PC-9 (cell line): ENCODE data around the gene CPA4. TPM values are rescaled to one million over a fixed set of nuclear protein-coding genes. Genes with fewer than 3 reads are reported as not detected.

Source experiments
- BruUV-seq: library from RNA; stranded (reverse); fragments of 400-500 nt; replicated peaks from 2 replicates; lab custom pipeline; 2021; lab: Mats Ljungman, UMichigan
- CTCF ChIA-PET: fragments of 300-600 bp; sonication (Branson Sonifier 250); formaldehyde crosslinking; loops from one replicate; lab custom pipeline; 2022; ENCODE audit warnings: antibody characterized with exemption; lab: Charles Lee
- POLR2A ChIA-PET: fragments of 300-600 bp; sonication (Branson Sonifier 250); formaldehyde crosslinking; loops from one replicate; lab custom pipeline; 2022; ENCODE audit warnings: antibody characterized with exemption; ENCODE audit not compliant: unreplicated experiment; lab: Charles Lee
- DNase-seq, 2 experiments: peaks; one replicate each; pipeline versions ENCODE4 v3.0.0 to v3.0.0-alpha.2; 2015 to 2022; ENCODE audit warnings: mixed read lengths in 1 of 2
- H2AFZ ChIP-seq: fragments of 200-600 bp; sonication (generic); 2 replicates; pipeline ENCODE4 v1.8.1; 2017; ENCODE audit warnings: antibody characterized with exemption
- H3F3A ChIP-seq: fragments of 200-600 bp; sonication (generic); 2 replicates; pipeline ENCODE4 v1.8.1; 2017; ENCODE audit warnings: antibody characterized with exemption, mild to moderate bottlenecking, low read depth; ENCODE audit not compliant: insufficient read depth
- H3K27ac ChIP-seq: fragments of 200-600 bp; sonication (generic); 2 replicates; pipeline ENCODE4 v1.6.1; 2016; ENCODE audit warnings: mixed run types
- H3K27me3 ChIP-seq: fragments of 200-600 bp; sonication (generic); 2 replicates; pipeline ENCODE4 v1.6.1; 2016; ENCODE audit warnings: low read depth, mixed run types; ENCODE audit not compliant: insufficient read depth
- H3K36me3 ChIP-seq: fragments of 200-600 bp; sonication (generic); 2 replicates; pipeline ENCODE4 v1.6.1; 2016; ENCODE audit warnings: low read depth, mixed run types
- H3K4me1 ChIP-seq: fragments of 200-600 bp; sonication (generic); replicated peaks from 2 replicates; pipeline ENCODE4 v1.6.1; 2016; ENCODE audit warnings: mixed run types; ENCODE audit not compliant: insufficient read depth
- H3K4me2 ChIP-seq: fragments of 200-600 bp; sonication (generic); 2 replicates; pipeline ENCODE4 v1.6.1; 2017; ENCODE audit warnings: mixed run types
- H3K4me3 ChIP-seq: fragments of 200-600 bp; sonication (generic); 2 replicates; pipeline ENCODE4 v1.6.1; 2016; ENCODE audit warnings: mixed run types
- H3K79me2 ChIP-seq: fragments of 200-600 bp; sonication (generic); 2 replicates; pipeline ENCODE4 v1.6.1; 2017; ENCODE audit warnings: low read depth, mixed run types
- H3K9me2 ChIP-seq: fragments of 200-600 bp; sonication (generic); 2 replicates; pipeline ENCODE4 v1.8.1; 2017; ENCODE audit warnings: mild to moderate bottlenecking; ENCODE audit not compliant: insufficient read depth
- H3K9me3 ChIP-seq: fragments of 200-600 bp; sonication (generic); 2 replicates; pipeline ENCODE4 v1.8.1; 2016; ENCODE audit warnings: low read depth; ENCODE audit not compliant: insufficient read depth
- H4K20me1 ChIP-seq: fragments of 200-600 bp; sonication (generic); 2 replicates; pipeline ENCODE4 v1.8.1; 2017; ENCODE audit not compliant: insufficient read depth
- CTCF ChIP-seq: fragments of 200-600 bp; sonication (generic); conservative IDR thresholded peaks from 2 replicates; pipeline ENCODE4 v1.6.1; 2017; ENCODE audit warnings: mixed run types, antibody characterized with exemption, mild to moderate bottlenecking, moderate library complexity
- EZH2 ChIP-seq: fragments of 200-600 bp; sonication (generic); IDR thresholded peaks from 2 replicates; pipeline ENCODE4 v1.8.0; 2017; ENCODE audit warnings: antibody characterized with exemption, low read depth
- intact Hi-C: fragments of 100-400 bp; cut with micrococcal nuclease; formaldehyde crosslinking; loops from one replicate; pipeline ENCODE4 v1.10.0; 2022; ENCODE audit not compliant: unreplicated experiment
- total RNA-seq: library from RNA; stranded (reverse); gene quantifications from 2 replicates; pipeline ENCODE4 v1.2.3, GENCODE V29; 2021

CPA4 gene
- total RNA-seq, 1 experiment from 2014 or later = 9.8 TPM

GRCh38 chr7:130266961-130267321 lies 26.0 kb upstream of the CPA4 start:
- POLR2A ChIA-PET = no interaction called here
- CTCF ChIA-PET = no interaction called here

DNA sequence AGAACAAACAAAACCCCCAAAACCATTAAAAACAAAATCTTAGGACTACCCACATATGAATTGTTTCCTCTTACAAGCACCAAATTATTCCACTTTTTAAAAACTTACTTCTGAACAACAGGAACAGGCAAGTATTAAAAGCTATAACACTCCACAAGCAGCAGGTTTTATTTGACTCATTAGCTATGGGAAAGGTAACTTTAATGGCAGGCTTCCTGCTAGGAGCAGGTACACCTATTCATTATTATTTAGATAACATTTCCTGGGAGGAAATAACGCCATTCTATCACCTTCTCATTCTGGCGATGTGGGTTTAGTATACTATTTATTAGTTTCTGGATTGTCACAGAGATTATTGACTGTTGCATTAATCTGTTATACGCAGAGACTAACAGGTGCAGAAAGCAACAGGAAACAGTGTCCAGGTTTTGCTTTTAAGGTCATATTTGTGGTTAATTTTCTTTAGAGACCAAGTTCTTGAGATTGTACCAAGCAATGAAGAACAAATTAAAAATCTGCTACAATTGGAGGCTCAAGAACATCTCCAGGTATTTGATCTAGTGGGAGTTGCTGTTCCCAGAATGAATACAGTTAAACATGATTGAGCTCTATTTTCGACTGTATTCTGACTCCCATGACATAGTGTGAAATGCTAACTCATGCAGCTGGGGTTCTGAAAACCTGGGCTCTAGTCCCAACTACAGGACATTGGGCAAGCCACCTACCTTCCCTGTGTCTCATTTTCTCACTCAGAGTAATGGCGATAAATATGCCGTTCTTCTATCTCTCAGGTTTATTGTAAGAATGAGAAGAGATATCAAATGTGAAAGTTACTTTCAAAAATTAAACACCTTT lies 24.3 kb upstream of the CPA4 start:
- H3K9me3 ChIP-seq = no peaks in the 10 kb centered on the region
- H2AFZ ChIP-seq = no peak overlapping the region
- no peaks in the 10 kb centered on the region for H4K20me1 ChIP-seq
- no peak overlapping the region for H3K27ac ChIP-seq
- no peaks in the 10 kb centered on the region for H3K36me3 ChIP-seq
- H3K27me3 ChIP-seq = no peaks in the 10 kb centered on the region
- no TSS peak for BruUV-seq
- no peak for DNase-seq
- no peak overlapping the region for H3K4me2 ChIP-seq
- intact Hi-C loops = no loop called here
- ChIA-PET CTCF (interaction anchor here (0.5 kb wide), 1 partner anchor 572 kb away, joined by 5 read pairs; no protein-coding TSS in a partner anchor), POLR2A (no interaction called here)
- TF ChIP-seq EZH2 = no peak
- TF ChIP-seq CTCF = no peak
- no peaks in the 10 kb centered on the region for H3K9me2 ChIP-seq
- peaks cover 14% of the 10 kb centered on the region for H3K4me1 ChIP-seq
- no peaks in the 10 kb centered on the region for H3K79me2 ChIP-seq
- H3K4me3 ChIP-seq = no peak overlapping the region
- no peaks in the 10 kb centered on the region for H3F3A ChIP-seq

More at GRCh38 chr7:130266961-130267321, 26.0 kb upstream of the CPA4 start:
- intact Hi-C loops = no loop called here
- no peaks in the 10 kb centered on the region for H4K20me1 ChIP-seq
- no peaks in the 10 kb centered on the region for H3K9me3 ChIP-seq
- BruUV-seq = no TSS peak
- no peak overlapping the region for H2AFZ ChIP-seq
- H3F3A ChIP-seq = no peaks in the 10 kb centered on the region
- H3K79me2 ChIP-seq = no peaks in the 10 kb centered on the region
- no peak overlapping the region for H3K4me2 ChIP-seq
- H3K36me3 ChIP-seq = no peaks in the 10 kb centered on the region
- no peak overlapping the region for H3K4me3 ChIP-seq
- no peak for DNase-seq
- no peak for TF ChIP-seq CTCF
- no peak for TF ChIP-seq EZH2
- H3K27me3 ChIP-seq = no peaks in the 10 kb centered on the region
- peaks cover 14% of the 10 kb centered on the region for H3K4me1 ChIP-seq
- H3K9me2 ChIP-seq = no peaks in the 10 kb centered on the region
- no peak overlapping the region for H3K27ac ChIP-seq

GRCh38 chr7:130269318-130269694 lies 23.7 kb upstream of the CPA4 start:
- no peak overlapping the region for H3K27ac ChIP-seq
- no peaks in the 10 kb centered on the region for H3K9me2 ChIP-seq
- no peaks in the 10 kb centered on the region for H3K36me3 ChIP-seq
- POLR2A ChIA-PET = no interaction called here
- H3K4me3 ChIP-seq = no peak overlapping the region
- CTCF ChIA-PET = interaction anchor here (0.5 kb wide), 1 partner anchor 571 kb away, joined by 5 read pairs; no protein-coding TSS in a partner anchor
- no peak overlapping the region for H2AFZ ChIP-seq
- H4K20me1 ChIP-seq = no peaks in the 10 kb centered on the region
- H3K4me1 ChIP-seq = peaks cover 14% of the 10 kb centered on the region
- no TSS peak for BruUV-seq
- intact Hi-C loops = no loop called here
- H3K27me3 ChIP-seq = no peaks in the 10 kb centered on the region
- no peak for DNase-seq
- H3F3A ChIP-seq = no peaks in the 10 kb centered on the region
- no peak overlapping the region for H3K4me2 ChIP-seq
- no peaks in the 10 kb centered on the region for H3K79me2 ChIP-seq
- TF ChIP-seq CTCF = no peak
- H3K9me3 ChIP-seq = no peaks in the 10 kb centered on the region
